CD4-positive, alpha-beta T cell treated with Interleukin-15 for 4 hours (primary cell): ENCODE results near the gene FNDC3B.

Experiments
- DNase-seq: peaks from one replicate; pipeline ENCODE4 v3.0.0-alpha.2; 2020; ENCODE audit warnings: low spot score

FNDC3B gene

GRCh38 chr3:172190980-172191379 lies 151.6 kb downstream of the FNDC3B start:
- no peak for DNase-seq

GRCh38 chr3:172191629-172192028 lies 152.3 kb downstream of the FNDC3B start:
- no peak for DNase-seq

GRCh38 chr3:172192830-172193415 lies 153.5 kb downstream of the FNDC3B start:
- DNase-seq: no peak

- DNase-seq: no peak
Measured at GRCh38 chr3:172193436-172193835, 154.1 kb downstream of the FNDC3B start.

- peak; percentile 24 for DNase-seq
Measured at GRCh38 chr3:172194702-172195406, 155.5 kb downstream of the FNDC3B start.

- no peak for DNase-seq
Measured at GRCh38 chr3:172195407-172195754, 156.0 kb downstream of the FNDC3B start.

- DNase-seq: no peak
Measured at GRCh38 chr3:172197344-172197743, 158.0 kb downstream of the FNDC3B start.

GRCh38 chr3:172198428-172198827 lies 159.1 kb downstream of the FNDC3B start:
- DNase-seq: no peak

- DNase-seq: no peak
Measured at GRCh38 chr3:172199850-172200369, 160.5 kb downstream of the FNDC3B start.

GRCh38 chr3:172201136-172201869 lies 161.9 kb downstream of the FNDC3B start:
- no peak for DNase-seq

GRCh38 chr3:172201870-172202236 lies 162.5 kb downstream of the FNDC3B start:
- DNase-seq: no peak

GRCh38 chr3:172202797-172203196 lies 163.4 kb downstream of the FNDC3B start:
- DNase-seq: no peak

GRCh38 chr3:172203522-172204258 lies 164.3 kb downstream of the FNDC3B start:
- DNase-seq: no peak

GRCh38 chr3:172204716-172205115 lies 165.3 kb downstream of the FNDC3B start:
- DNase-seq: no peak

- no peak for DNase-seq
Measured at GRCh38 chr3:172208586-172209332, 169.4 kb downstream of the FNDC3B start.

- DNase-seq: no peak
Measured at GRCh38 chr3:172209333-172210321, 170.2 kb downstream of the FNDC3B start.

- DNase-seq: no peak
Measured at GRCh38 chr3:172210355-172210754, 171.0 kb downstream of the FNDC3B start.

- no peak for DNase-seq
Measured at GRCh38 chr3:172211123-172211522, 171.7 kb downstream of the FNDC3B start.

GRCh38 chr3:172213200-172213599 lies 173.8 kb downstream of the FNDC3B start:
- no peak for DNase-seq

GRCh38 chr3:172213904-172214303 lies 174.5 kb downstream of the FNDC3B start:
- DNase-seq: no peak
